Skeletal muscle tissue (tissue), 4 donors: ENCODE data around the gene MRPS17. TPM values are rescaled to one million over a fixed set of nuclear protein-coding genes. Genes with fewer than 3 reads are reported as not detected.

Source experiments
- H3K27ac ChIP-seq: one replicate; pipeline ENCODE4 v1.7.0; 2013; ENCODE audit warnings: mild to moderate bottlenecking, low read depth, low read length, inconsistent platforms
- H3K27me3 ChIP-seq, 3 donors: one replicate each; pipeline ENCODE4 v1.7.0; 2013; ENCODE audit warnings: low read length in 3 of 3; ENCODE audit not compliant: control insufficient read depth in 3 of 3, insufficient read depth in 3 of 3
- H3K36me3 ChIP-seq, 3 donors: one replicate each; pipeline ENCODE4 v1.7.0; 2013; ENCODE audit warnings: low read length in 3 of 3; ENCODE audit not compliant: control insufficient read depth in 3 of 3, insufficient read depth in 3 of 3
- H3K4me1 ChIP-seq, 3 donors: one replicate each; pipeline ENCODE4 v1.7.0; 2013; ENCODE audit warnings: low read length in 3 of 3, mild to moderate bottlenecking in 3 of 3; ENCODE audit not compliant: control insufficient read depth in 3 of 3, insufficient read depth in 3 of 3
- H3K4me3 ChIP-seq, 3 donors: one replicate each; pipeline ENCODE4 v1.7.0; 2013; ENCODE audit warnings: low read length in 3 of 3
- H3K9ac ChIP-seq, 3 donors: one replicate each; pipeline ENCODE4 v1.7.0; 2013; ENCODE audit warnings: low read length in 3 of 3, mild to moderate bottlenecking in 3 of 3, moderate library complexity in 2 of 3, low read depth in 1 of 3
- H3K9me3 ChIP-seq, 3 donors: one replicate each; pipeline ENCODE4 v1.7.0; 2013; ENCODE audit warnings: low read length in 3 of 3; ENCODE audit not compliant: control insufficient read depth in 3 of 3
- total RNA-seq: library from RNA; depleted of rRNA; stranded (reverse); fragments of >200 nt; gene quantifications from one replicate; pipeline ENCODE4 v1.2.3, GENCODE V29; 2014
- donor health status: Osteomylitis.

The MRPS17 gene
- total RNA-seq, 1 donor from 2014 or later, result 22.4 TPM

DNA sequence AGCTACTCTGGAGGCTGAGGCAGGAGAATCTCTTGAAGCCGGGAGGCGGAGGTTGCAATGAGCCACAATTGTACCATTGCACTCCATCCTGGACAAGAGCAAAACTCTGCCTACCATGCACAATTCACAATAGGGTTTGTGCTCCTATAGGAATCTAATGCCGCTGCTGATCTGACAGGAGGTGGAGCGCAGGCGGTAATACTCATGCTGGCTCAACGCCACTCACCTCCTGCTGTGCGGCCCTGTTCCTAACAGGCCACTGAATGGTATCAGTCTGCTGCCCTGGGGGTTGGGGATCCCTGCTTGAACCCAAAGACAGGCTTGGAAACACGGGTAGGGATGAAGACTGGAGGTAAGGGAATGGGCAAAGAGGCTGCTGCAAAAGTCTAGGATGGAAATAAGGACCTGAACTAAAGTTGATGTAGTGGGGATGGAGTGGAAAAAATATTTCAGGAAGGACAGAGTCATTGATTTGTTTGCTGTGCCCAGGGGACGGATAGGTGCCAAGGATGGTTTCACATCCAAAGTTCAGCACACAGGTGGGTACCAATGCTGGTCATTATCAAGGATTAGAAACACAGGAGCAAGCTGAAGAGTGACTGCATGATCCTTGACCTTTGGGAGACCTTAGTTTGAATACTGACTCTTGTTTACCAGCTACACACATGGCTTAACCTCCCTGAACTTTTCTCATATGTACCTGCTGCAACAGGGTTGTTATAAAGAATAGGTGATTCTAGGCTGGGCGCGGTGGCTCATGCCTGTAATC is 2.2 kb downstream of the MRPS17 start:
- Histone ChIP-seq H3K4me1 (peaks cover 4 to 9% (median 7%) of the 10 kb centered on the region in 3 donors), H3K27me3 (no peaks in the 10 kb centered on the region), H3K9me3 (no peaks in the 10 kb centered on the region), H3K9ac (no peak overlapping the region), H3K4me3 (no peak overlapping the region), H3K27ac (no peak overlapping the region), H3K36me3 (peaks cover 6 to 10% (median 7%) of the 10 kb centered on the region in 3 donors)

DNA sequence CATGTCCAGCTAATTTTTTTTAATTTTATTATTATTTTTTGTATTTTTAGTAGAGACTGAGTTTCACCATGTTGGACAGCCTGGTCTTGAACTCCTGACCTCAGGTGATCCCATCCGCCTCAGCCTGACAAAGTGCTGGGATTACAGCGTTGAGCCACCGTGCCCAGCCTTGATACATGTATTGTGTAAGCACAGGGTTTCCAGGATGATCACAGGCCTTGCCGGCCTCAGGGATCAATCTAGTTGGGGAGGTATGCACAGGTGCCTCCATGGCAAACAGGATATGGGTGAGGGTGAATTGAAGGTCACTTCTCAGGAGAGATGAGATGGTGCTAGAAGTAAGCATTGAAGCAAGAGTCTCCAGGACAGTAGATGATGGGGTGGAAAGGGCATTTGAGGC is 5.5 kb downstream of the MRPS17 start:
- Histone ChIP-seq H3K27ac (no peak overlapping the region), H3K4me1 (peaks cover under 1 to 5% (median 4%) of the 10 kb centered on the region in 3 donors), H3K9ac (no peak overlapping the region), H3K36me3 (peaks cover 6 to 7% (median 6%) of the 10 kb centered on the region in 3 donors), H3K4me3 (no peak overlapping the region), H3K27me3 (no peaks in the 10 kb centered on the region), H3K9me3 (no peaks in the 10 kb centered on the region)

DNA sequence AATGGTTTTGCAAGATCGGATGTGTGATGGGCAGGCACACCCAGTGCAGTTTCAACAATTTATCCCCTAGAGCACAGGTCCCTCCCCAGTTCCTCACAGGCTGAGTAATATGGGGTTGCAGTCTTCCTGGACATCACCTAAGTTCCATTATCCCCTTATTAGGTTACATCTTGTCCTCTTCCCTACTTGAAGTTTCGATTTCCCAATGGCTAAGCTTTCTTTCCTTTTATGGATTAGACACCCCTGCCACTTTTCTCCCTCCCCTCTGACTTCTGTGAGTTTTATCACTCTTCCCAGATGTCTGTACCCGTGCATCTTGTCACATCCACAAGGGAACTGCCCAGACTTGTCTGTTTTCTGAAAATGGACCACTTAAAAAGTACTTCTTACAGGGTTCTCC is 10.3 kb downstream of the MRPS17 start:
- H3K27ac ChIP-seq, result no peak overlapping the region
- no peaks in the 10 kb centered on the region for H3K9me3 ChIP-seq
- H3K4me1 ChIP-seq, result peaks cover 17 to 25% (median 20%) of the 10 kb centered on the region in 3 donors
- no peaks in the 10 kb centered on the region for H3K36me3 ChIP-seq
- no peaks in the 10 kb centered on the region for H3K27me3 ChIP-seq
- no peak overlapping the region for H3K9ac ChIP-seq
- H3K4me3 ChIP-seq, result no peak overlapping the region

DNA sequence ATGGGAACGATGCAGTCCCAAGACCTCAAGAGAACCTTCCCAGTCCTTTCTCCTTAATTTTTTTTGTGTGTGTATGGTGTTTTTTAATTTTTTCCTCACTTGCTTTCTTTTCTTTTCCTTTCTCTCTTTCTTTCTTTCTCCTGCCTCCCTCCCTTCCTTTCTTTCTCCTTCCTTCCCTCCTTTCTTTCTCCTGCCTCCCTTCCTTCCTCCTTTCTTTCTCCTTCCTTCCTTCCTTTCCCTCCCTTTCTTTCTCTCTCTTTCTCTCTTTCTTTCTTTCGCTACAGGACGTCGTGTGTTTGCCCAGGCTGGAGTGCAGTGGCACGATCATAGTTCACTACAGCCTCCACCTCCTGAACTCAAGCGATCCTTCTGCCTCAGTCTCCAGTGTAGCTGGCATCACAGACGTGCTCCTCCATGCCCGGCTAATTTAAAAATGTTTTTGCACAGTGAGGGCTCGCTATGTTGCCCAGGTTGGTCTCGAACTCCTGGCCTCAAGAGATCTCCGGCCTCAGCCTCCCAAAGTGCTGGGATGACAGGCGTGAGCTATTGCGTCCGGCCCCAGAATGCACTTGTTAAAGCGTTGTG is 12.0 kb downstream of the MRPS17 start:
- Histone ChIP-seq H3K9ac (peak overlapping the region; percentile 71 to 84 (median 79)), H3K9me3 (no peaks in the 10 kb centered on the region), H3K4me3 (peak overlapping the region; percentile 69 to 73 (median 72)), H3K27ac (peak overlapping the region; percentile 66), H3K27me3 (no peaks in the 10 kb centered on the region), H3K36me3 (no peaks in the 10 kb centered on the region), H3K4me1 (peaks cover 24 to 30% (median 28%) of the 10 kb centered on the region in 3 donors)

DNA sequence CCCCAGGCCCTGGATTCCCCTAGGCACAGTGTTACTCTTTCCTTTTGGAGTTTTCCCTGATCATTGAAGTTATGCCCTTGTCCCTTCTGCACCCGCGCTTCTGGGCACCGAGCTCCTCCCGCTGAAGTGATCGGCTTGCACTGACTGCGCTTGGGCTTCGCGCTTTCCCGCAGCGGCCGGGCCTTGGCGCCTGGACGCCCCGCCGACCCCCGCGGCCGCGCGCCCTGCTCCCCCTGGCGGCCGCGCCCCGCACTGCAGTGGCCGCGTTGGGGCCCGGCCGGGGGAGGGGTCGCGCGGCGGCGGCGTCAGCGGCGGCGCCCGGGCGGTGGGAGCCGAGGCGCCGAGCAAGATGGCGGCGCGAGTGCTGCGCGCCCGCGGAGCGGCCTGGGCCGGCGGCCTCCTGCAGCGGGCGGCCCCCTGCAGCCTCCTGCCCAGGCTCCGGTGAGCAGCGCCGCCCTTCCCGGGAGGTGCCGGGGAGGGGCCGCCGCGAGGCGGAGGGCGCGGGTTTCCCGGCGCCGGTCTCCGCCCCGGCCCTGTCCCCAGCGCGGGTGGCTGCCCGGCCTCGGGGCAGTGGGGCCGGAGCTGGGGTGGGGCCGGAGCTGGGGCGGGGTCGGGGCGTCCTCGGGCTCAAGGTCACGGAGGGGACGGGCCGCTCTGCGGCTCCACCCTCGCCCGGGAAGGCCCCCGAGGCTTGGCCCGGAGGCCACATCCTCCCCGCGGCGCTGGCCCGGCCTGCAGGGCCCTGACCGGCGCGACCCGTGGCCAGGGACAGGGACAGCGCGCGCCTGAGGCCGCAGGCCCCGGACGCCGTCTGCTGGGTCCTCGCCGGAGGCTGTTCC is 12.8 kb downstream of the MRPS17 start, which contains the start of gene NIPSNAP2:
Gene NIPSNAP2 (plus strand): TSS at position 325 of the 839 bp plus-strand sequence. CDS start 25 bp downstream, at position 350.
- peaks cover 0 to 4% (median 4%) of the 10 kb centered on the region in 3 donors for H3K36me3 ChIP-seq
- peak within 1 kb of the TSS; percentile 93 to 96 (median 93) for H3K9ac ChIP-seq
- H3K27me3 ChIP-seq, result no peaks in the 10 kb centered on the region
- H3K9me3 ChIP-seq, result no peaks in the 10 kb centered on the region
- peak within 1 kb of the TSS; percentile 84 to 88 (median 84) for H3K4me3 ChIP-seq
- H3K27ac ChIP-seq, result peak within 1 kb of the TSS; percentile 92
- peaks cover 28 to 36% (median 35%) of the 10 kb centered on the region in 3 donors for H3K4me1 ChIP-seq

DNA sequence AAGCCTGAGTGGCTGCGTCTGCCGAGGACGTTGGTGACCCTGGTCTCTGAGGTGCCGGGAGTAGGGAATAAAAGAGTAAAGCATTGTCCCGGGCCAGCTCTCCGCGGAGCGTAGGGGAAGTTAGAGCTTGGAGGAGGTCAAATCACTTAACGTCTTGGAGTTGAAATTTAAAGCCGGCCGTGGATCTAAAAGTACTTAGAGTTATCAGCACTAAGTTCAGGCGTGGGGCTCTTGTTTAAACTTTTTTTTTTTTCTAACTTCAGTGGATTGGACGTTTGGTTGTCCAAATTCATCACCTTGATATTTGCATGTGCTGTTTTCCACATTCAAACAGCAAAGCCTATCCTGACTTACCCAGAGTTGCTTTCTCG is 13.4 kb downstream of the MRPS17 start:
- Histone ChIP-seq H3K4me3 (peak overlapping the region; percentile 84 to 88 (median 84)), H3K9me3 (no peaks in the 10 kb centered on the region), H3K4me1 (peaks cover 32 to 40% (median 39%) of the 10 kb centered on the region in 3 donors), H3K36me3 (peaks cover 0 to 6% (median 4%) of the 10 kb centered on the region in 3 donors), H3K27ac (peak overlapping the region; percentile 92), H3K27me3 (no peaks in the 10 kb centered on the region), H3K9ac (peak overlapping the region; percentile 93 to 96 (median 93))

DNA sequence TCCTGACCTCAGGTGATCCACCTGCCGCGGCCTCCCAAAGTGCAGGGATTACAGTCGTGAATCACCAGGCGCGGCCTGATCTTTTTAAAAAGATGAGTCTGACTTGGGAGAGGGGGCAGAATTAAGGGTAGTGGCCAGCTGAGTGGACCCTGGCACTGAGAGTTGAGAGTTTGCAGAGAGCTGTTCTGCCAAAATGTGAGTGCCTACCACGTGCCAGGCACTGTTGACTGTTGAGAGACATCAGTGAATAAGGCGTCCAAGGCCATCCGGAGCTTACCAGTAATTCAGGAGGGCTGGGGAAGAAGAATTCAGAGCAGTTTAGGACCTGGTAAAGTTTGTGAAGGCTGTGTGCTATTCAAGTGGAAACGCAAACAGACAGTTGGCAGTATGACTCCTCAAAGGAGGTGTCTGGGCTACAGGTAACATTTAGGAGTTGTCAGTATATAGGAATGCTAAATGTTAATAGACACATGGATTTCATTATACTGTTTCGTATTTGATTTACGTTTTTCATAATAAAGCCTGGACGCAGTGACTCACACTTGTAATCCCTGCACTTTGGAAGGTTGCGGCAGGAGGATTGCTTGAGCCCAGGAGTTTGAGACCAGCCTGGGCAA is 14.2 kb downstream of the MRPS17 start:
- Histone ChIP-seq H3K27me3 (no peaks in the 10 kb centered on the region), H3K4me1 (peaks cover 38 to 48% (median 47%) of the 10 kb centered on the region in 3 donors), H3K9ac (peak overlapping the region; percentile 93 to 96 (median 93)), H3K36me3 (peaks cover 0 to 6% (median 4%) of the 10 kb centered on the region in 3 donors), H3K9me3 (no peaks in the 10 kb centered on the region), H3K4me3 (peak overlapping the region; percentile 84 to 88 (median 84)), H3K27ac (peak overlapping the region; percentile 92)

DNA sequence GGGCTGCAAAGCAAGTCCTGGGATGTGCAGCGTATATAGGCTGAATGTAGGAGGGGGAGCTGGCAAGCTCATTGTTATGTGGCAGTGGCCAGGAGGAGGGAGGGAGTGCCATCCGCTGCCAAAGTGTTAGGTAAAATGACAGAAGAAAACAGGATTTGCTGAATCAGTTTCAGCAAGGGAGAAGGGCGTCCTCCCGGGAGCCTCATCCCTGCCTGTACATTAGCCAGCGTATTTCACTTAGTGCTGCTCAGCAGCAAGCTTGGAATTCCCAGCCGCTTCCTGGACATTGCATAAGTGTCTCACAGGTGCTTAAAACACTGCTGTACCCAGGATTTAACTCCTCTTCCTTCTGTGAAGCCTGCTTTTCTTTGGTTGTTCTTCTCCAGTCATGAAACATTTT is 15.2 kb downstream of the MRPS17 start:
- Histone ChIP-seq H3K9me3 (no peaks in the 10 kb centered on the region), H3K27me3 (no peaks in the 10 kb centered on the region), H3K27ac (peak overlapping the region; percentile 92), H3K36me3 (peaks cover 0 to 6% (median 4%) of the 10 kb centered on the region in 3 donors), H3K4me1 (peaks cover 38 to 55% (median 53%) of the 10 kb centered on the region in 3 donors), H3K9ac (peak overlapping the region; percentile 6 to 96 (median 23)), H3K4me3 (peak overlapping the region in 2 of 3 donors; percentile 49 to 84)

DNA sequence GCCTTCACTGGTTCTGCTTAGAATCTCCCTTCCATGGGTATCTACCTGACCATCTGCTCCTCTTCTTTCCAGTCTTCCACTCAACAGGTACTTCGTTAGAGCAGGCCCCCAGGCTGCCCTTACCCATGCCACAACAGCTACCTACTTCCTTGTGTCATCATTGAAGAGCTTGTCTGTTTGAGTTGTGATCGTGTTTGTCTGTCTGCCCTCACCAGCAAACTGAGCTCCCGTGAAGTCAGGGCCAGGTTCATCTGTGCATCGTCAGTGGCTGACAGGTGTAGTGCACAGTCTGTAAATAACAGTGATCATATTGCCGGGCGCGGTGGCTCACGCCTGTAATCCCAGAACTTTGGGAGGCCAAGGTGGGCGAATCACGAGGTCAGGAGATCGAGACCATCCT is 17.7 kb downstream of the MRPS17 start:
- Histone ChIP-seq H3K9me3 (no peaks in the 10 kb centered on the region), H3K27me3 (no peaks in the 10 kb centered on the region), H3K9ac (peak overlapping the region in 2 of 3 donors; percentile 13 to 62), H3K4me3 (peak overlapping the region in 2 of 3 donors; percentile 35 to 43), H3K27ac (peak overlapping the region; percentile 62), H3K36me3 (peaks cover 0 to 6% (median 4%) of the 10 kb centered on the region in 3 donors), H3K4me1 (peaks cover 38 to 60% (median 55%) of the 10 kb centered on the region in 3 donors)
